Mononuclear cell (primary cell): ENCODE data around the gene VCAM1. TPM values are rescaled to one million over a fixed set of nuclear protein-coding genes. Genes with fewer than 3 reads are reported as not detected.
"Not testable (repeated sequence)": the region's sequence is repeated elsewhere in the genome, so short reads cannot be mapped to it uniquely, and the experiment has no call there.

Experiments
- H3K27me3 ChIP-seq: 2 replicates; pipeline ENCODE4 v1.6.0; 2011; ENCODE audit warnings: low read length, control low read depth; ENCODE audit not compliant: insufficient read depth
- H3K4me1 ChIP-seq: 2 replicates; pipeline ENCODE4 v1.5.1; 2011; ENCODE audit warnings: mild to moderate bottlenecking, low read length, control low read depth; ENCODE audit not compliant: insufficient read depth
- H3K4me3 ChIP-seq: 2 replicates; pipeline ENCODE4 v1.5.1; 2011; ENCODE audit warnings: mild to moderate bottlenecking, low read length, moderate library complexity
- H3K9me3 ChIP-seq: 2 replicates; pipeline ENCODE4 v1.5.1; 2011; ENCODE audit warnings: low read depth, mild to moderate bottlenecking, control low read depth, low read length
- total RNA-seq: library from RNA; depleted of rRNA; stranded (reverse); fragments of >200 nt; gene quantifications from one replicate; pipeline ENCODE4 v1.2.3, GENCODE V29; 2012

Gene VCAM1
- total RNA-seq, 1 donor: 0.42 TPM

GRCh38 chr1:100781728-100782127 lies 62.2 kb downstream of the VCAM1 start:
- H3K4me3 ChIP-seq, H3K9me3 ChIP-seq: not testable (repeated sequence)

DNA sequence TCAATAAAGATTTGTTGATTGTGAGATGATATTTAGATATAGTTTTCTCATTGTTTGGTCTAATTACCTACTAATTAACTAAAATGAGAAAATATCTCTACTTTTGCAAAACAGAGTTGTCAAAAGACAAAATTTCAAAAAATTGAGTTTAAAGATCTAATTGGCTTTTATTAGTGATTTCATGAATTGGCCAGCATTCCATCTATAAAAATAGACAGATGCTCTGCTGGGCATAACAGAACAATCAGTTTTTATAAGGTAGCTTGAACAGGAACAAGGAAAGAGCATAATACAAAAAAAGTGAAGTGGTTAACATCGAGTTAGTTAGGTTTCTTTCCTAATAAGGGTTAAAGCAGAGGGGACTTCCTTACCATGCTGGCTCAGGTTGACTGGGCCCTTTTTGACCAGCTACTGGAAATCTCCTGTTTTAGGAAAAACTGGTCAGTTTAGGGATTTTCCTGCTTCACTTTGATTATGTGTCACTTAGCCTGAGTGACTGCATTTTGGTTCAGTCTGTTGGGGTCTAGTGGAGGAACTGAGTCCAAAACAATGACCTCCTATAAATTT lies 63.0 kb downstream of the VCAM1 start:
- Histone ChIP-seq H3K9me3 (no peaks in the 10 kb centered on the region), H3K27me3 (peaks cover 3% of the 10 kb centered on the region), H3K4me1 (no peaks in the 10 kb centered on the region), H3K4me3 (no peak overlapping the region)

More at GRCh38 chr1:100781728-100782127, 62.2 kb downstream of the VCAM1 start:
- not testable (repeated sequence) for H3K27me3 ChIP-seq, H3K4me1 ChIP-seq

DNA sequence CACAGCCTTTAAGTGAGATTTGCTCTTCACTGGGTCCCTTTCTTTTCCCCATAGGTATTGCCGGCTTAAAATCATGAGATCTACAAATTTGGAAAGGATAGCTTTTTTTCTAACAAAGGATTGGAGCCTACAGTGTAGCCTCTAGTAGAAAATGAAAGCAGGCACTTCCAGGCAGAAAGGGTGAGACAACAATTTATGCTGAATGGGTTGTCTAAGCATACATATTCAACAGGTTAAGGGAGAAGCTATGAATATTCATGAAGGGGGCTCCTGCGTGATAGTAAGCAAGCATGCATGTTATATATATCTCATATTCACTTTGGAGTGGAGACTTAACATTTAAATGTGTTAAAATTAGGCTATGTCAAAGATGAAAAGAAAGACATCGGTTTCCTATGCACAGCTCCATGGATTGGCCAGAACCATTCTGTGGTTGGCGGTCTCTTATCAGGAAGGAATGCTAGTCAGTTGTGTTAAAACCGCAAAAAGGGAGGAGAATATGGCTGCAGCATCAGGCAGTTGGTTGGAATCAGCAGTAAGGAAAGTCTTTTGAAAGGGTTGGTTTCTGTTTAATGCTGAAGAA lies 66.0 kb downstream of the VCAM1 start:
- Histone ChIP-seq H3K4me3 (no peak overlapping the region), H3K4me1 (no peaks in the 10 kb centered on the region), H3K27me3 (peaks cover 3% of the 10 kb centered on the region), H3K9me3 (no peaks in the 10 kb centered on the region)

DNA sequence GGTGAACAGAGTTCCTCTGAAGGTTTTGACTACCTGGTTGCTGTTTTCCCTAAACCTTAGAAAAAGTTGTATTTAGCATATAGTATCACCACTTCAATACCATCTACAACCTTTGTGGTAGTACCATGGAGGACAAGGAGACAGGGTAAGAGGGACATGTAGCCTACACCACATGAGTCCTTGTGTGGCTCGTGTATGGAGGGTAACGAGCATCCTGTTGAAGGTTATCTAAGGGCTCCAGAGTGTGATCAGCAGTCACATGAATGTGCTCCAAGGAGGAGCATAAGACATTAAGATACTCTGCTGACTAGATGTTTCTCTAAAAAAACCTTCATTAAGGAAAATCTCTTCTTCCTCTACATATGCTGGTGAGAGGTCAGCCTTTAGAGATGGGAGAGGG lies 67.3 kb downstream of the VCAM1 start:
- Histone ChIP-seq H3K9me3 (no peaks in the 10 kb centered on the region), H3K4me1 (no peaks in the 10 kb centered on the region), H3K4me3 (no peak overlapping the region), H3K27me3 (peaks cover 3% of the 10 kb centered on the region)

Other genes starting within 250 kb of the VCAM1 start
- not detected for gene GPR88, start 181.6 kb upstream of the VCAM1 start, total RNA-seq
- gene EXTL2, start 175.1 kb downstream of the VCAM1 start, total RNA-seq: 2.4 TPM
- 34.9 TPM for gene SLC30A7, start 176.3 kb downstream of the VCAM1 start, total RNA-seq